HepG2 (cell line): ENCODE results near the gene PAQR6.

Experiments used
- MAX ChIP-seq: IDR thresholded peaks from 2 replicates; pipeline ENCODE4 v1.6.1; 2012; ENCODE audit warnings: inconsistent platforms
- MED13 ChIP-seq: sonication (generic); formaldehyde crosslinking; IDR thresholded peaks from 2 replicates; pipeline ENCODE4 v1.5.0; 2020; ENCODE audit warnings: missing genetic modification reagents

- TF ChIP-seq MED13 (no peak), MAX (no peak)
Measured at GRCh38 chr1:156212130-156212529, 35.7 kb downstream of the PAQR6 start.
